ENCODE measurements around the gene C1orf167.

C1orf167 gene

GRCh38 chr1:11790880-11791715 lies 29.1 kb downstream of the C1orf167 start:
- no peaks in the 10 kb centered on the region for H3K9me3 ChIP-seq (ENCODE audit: control insufficient read depth, insufficient read depth, low read length)
- peaks cover 29% of the 10 kb centered on the region for H3K36me3 ChIP-seq (ENCODE audit: control insufficient read depth, insufficient read depth, low read length)
- H3K4me1 ChIP-seq (ENCODE audit: control insufficient read depth, insufficient read depth, low read length): peaks cover 14% of the 10 kb centered on the region
- no peak overlapping the region for H3K4me3 ChIP-seq (ENCODE audit: low read depth, low read length)
- no peaks in the 10 kb centered on the region for H3K27me3 ChIP-seq (ENCODE audit: control insufficient read depth, insufficient read depth, low read length)
- H3K9ac ChIP-seq (ENCODE audit: low read depth, low read length): no peak overlapping the region

DNA sequence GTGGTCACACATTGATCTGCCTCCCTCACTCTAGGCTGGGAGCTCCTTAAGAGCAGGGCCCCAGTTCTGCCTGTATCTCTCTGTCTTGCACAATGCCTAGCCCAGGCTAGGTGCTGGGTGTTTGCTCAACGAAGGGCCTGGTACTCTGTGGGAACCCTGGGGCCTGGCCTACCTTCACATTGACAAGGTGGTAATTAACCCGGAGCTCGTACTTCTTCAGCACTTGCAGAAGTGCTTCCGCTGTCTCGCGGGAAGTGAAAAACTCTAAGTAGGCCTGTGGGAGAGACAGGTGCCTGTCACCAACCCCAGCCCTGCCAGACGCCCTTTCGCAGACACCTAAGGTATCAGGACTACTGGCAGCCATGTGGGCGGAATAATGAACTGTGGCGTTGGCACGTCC lies 30.1 kb downstream of the C1orf167 start:
- H3K4me1 ChIP-seq (ENCODE audit: control insufficient read depth, insufficient read depth, low read length): peaks cover 9% of the 10 kb centered on the region
- H3K36me3 ChIP-seq (ENCODE audit: control insufficient read depth, insufficient read depth, low read length): peaks cover 31% of the 10 kb centered on the region
- H3K9ac ChIP-seq (ENCODE audit: low read depth, low read length): no peak overlapping the region

DNA sequence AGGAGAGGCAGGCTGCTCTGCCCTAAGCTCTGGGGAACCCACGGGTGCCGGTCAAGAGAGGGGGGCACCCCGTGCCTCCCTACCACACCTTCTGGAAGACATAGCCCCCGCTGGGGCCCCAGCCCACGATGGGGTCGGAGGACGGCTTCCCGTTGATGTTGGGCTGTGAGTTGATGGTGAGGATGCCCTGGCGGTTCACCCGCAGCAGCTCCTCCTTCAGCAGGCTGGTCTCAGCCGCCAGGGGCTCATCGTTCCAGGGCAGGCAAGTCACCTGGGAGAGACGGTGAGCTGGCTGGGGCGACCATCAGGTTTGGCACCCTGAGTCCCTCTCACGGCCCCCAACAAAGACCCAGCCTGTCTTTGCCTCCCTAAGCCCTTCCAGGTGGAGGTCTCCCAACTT lies 31.8 kb downstream of the C1orf167 start:
- Histone ChIP-seq H3K4me1 (ENCODE audit: control insufficient read depth, insufficient read depth, low read length) (no peaks in the 10 kb centered on the region), H3K36me3 (ENCODE audit: control insufficient read depth, insufficient read depth, low read length) (peaks cover 35% of the 10 kb centered on the region), H3K4me3 (ENCODE audit: low read depth, low read length) (no peak overlapping the region), H3K27me3 (ENCODE audit: control insufficient read depth, insufficient read depth, low read length) (no peaks in the 10 kb centered on the region), H3K9ac (ENCODE audit: low read depth, low read length) (no peak overlapping the region), H3K9me3 (ENCODE audit: control insufficient read depth, insufficient read depth, low read length) (no peaks in the 10 kb centered on the region)

More for the DNA sequence above, 30.1 kb downstream of the C1orf167 start:
- Histone ChIP-seq H3K9me3 (ENCODE audit: control insufficient read depth, insufficient read depth, low read length) (no peaks in the 10 kb centered on the region), H3K27me3 (ENCODE audit: control insufficient read depth, insufficient read depth, low read length) (no peaks in the 10 kb centered on the region), H3K4me3 (ENCODE audit: low read depth, low read length) (no peak overlapping the region)

GRCh38 chr1:11794446-11795237 lies 32.6 kb downstream of the C1orf167 start:
- no peak overlapping the region for H3K9ac ChIP-seq (ENCODE audit: low read depth, low read length)
- H3K4me1 ChIP-seq (ENCODE audit: control insufficient read depth, insufficient read depth, low read length): no peaks in the 10 kb centered on the region
- H3K9me3 ChIP-seq (ENCODE audit: control insufficient read depth, insufficient read depth, low read length): no peaks in the 10 kb centered on the region
- H3K4me3 ChIP-seq (ENCODE audit: low read depth, low read length): no peak overlapping the region
- H3K36me3 ChIP-seq (ENCODE audit: control insufficient read depth, insufficient read depth, low read length): peaks cover 35% of the 10 kb centered on the region
- H3K27me3 ChIP-seq (ENCODE audit: control insufficient read depth, insufficient read depth, low read length): no peaks in the 10 kb centered on the region

GRCh38 chr1:11795238-11795890 lies 33.4 kb downstream of the C1orf167 start:
- Histone ChIP-seq H3K4me3 (ENCODE audit: low read depth, low read length) (no peak overlapping the region), H3K27me3 (ENCODE audit: control insufficient read depth, insufficient read depth, low read length) (no peaks in the 10 kb centered on the region), H3K9me3 (ENCODE audit: control insufficient read depth, insufficient read depth, low read length) (no peaks in the 10 kb centered on the region), H3K9ac (ENCODE audit: low read depth, low read length) (no peak overlapping the region), H3K36me3 (ENCODE audit: control insufficient read depth, insufficient read depth, low read length) (peaks cover 33% of the 10 kb centered on the region), H3K4me1 (ENCODE audit: control insufficient read depth, insufficient read depth, low read length) (no peaks in the 10 kb centered on the region)

DNA sequence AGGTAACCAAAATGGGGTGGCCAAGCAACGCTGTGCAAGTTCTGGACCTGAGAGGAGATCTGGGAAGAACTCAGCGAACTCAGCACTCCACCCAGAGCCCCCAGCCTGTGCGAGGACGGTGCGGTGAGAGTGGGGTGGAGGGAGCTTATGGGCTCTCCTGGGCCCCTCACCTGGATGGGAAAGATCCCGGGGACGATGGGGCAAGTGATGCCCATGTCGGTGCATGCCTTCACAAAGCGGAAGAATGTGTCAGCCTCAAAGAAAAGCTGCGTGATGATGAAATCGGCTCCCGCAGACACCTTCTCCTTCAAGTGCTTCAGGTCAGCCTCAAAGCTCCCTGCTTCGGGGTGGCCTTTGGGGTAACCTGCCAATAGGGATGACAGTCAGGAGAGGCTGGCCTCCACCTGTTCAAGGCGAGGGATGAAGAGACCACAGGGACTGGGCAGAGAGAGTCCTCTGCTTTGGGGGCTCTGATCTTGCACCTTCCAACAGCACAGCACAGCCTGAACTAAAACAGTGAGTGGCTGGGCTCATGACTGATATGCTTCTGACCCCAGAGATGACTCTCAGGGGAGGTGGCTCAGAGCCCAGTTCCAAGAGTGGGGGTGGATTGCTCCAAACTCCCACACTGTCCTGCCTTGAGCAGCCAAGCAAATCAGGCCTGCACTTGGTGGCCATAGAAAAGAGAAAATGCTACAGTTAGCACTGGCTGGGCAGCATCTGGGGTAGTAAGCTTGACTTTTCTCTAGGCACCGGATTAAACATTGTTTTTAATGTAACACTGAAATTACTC lies 34.2 kb downstream of the C1orf167 start:
- Histone ChIP-seq H3K9me3 (ENCODE audit: control insufficient read depth, insufficient read depth, low read length) (no peaks in the 10 kb centered on the region), H3K4me1 (ENCODE audit: control insufficient read depth, insufficient read depth, low read length) (no peaks in the 10 kb centered on the region), H3K4me3 (ENCODE audit: low read depth, low read length) (no peak overlapping the region), H3K9ac (ENCODE audit: low read depth, low read length) (no peak overlapping the region), H3K27me3 (ENCODE audit: control insufficient read depth, insufficient read depth, low read length) (no peaks in the 10 kb centered on the region), H3K36me3 (ENCODE audit: control insufficient read depth, insufficient read depth, low read length) (peaks cover 40% of the 10 kb centered on the region)

- Histone ChIP-seq H3K4me3 (ENCODE audit: low read depth, low read length) (no peak overlapping the region), H3K9me3 (ENCODE audit: control insufficient read depth, insufficient read depth, low read length) (no peaks in the 10 kb centered on the region), H3K27me3 (ENCODE audit: control insufficient read depth, insufficient read depth, low read length) (no peaks in the 10 kb centered on the region), H3K9ac (ENCODE audit: low read depth, low read length) (no peak overlapping the region), H3K4me1 (ENCODE audit: control insufficient read depth, insufficient read depth, low read length) (peaks cover 6% of the 10 kb centered on the region), H3K36me3 (ENCODE audit: control insufficient read depth, insufficient read depth, low read length) (peaks cover 40% of the 10 kb centered on the region)
Measured at GRCh38 chr1:11797525-11798216, 35.7 kb downstream of the C1orf167 start.

DNA sequence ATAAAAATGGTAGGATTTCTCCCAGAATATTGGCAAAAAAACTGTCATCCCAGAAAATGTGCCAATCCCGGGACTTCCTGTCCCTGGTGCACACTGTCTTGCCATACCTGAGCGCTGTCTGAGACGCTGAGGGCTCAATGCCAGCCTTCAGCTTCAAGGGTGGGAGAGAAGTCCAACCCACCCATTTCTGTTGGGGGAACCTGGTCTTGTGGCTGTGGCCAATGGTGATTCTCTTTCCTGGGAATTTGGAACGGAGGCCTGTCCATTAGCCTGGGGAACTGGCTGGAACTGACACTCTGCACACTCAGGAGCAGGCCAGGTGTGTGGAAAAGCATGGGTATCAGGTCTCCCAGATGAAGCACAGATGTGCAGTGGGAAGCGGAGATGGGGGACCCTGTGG lies 37.1 kb downstream of the C1orf167 start:
- no peak overlapping the region for H3K4me3 ChIP-seq (ENCODE audit: low read depth, low read length)
- peaks cover 35% of the 10 kb centered on the region for H3K36me3 ChIP-seq (ENCODE audit: control insufficient read depth, insufficient read depth, low read length)
- H3K9me3 ChIP-seq (ENCODE audit: control insufficient read depth, insufficient read depth, low read length): no peaks in the 10 kb centered on the region
- H3K27me3 ChIP-seq (ENCODE audit: control insufficient read depth, insufficient read depth, low read length): no peaks in the 10 kb centered on the region
- H3K4me1 ChIP-seq (ENCODE audit: control insufficient read depth, insufficient read depth, low read length): peaks cover 6% of the 10 kb centered on the region
- H3K9ac ChIP-seq (ENCODE audit: low read depth, low read length): no peak overlapping the region

GRCh38 chr1:11799896-11800295 lies 37.9 kb downstream of the C1orf167 start:
- Histone ChIP-seq H3K4me3 (ENCODE audit: low read depth, low read length) (no peak overlapping the region), H3K9me3 (ENCODE audit: control insufficient read depth, insufficient read depth, low read length) (no peaks in the 10 kb centered on the region), H3K9ac (ENCODE audit: low read depth, low read length) (no peak overlapping the region), H3K36me3 (ENCODE audit: control insufficient read depth, insufficient read depth, low read length) (peaks cover 31% of the 10 kb centered on the region), H3K4me1 (ENCODE audit: control insufficient read depth, insufficient read depth, low read length) (peaks cover 10% of the 10 kb centered on the region), H3K27me3 (ENCODE audit: control insufficient read depth, insufficient read depth, low read length) (no peaks in the 10 kb centered on the region)

- no peaks in the 10 kb centered on the region for H3K27me3 ChIP-seq (ENCODE audit: control insufficient read depth, insufficient read depth, low read length)
- no peak overlapping the region for H3K4me3 ChIP-seq (ENCODE audit: low read depth, low read length)
- H3K4me1 ChIP-seq (ENCODE audit: control insufficient read depth, insufficient read depth, low read length): peaks cover 10% of the 10 kb centered on the region
- peaks cover 26% of the 10 kb centered on the region for H3K36me3 ChIP-seq (ENCODE audit: control insufficient read depth, insufficient read depth, low read length)
- no peaks in the 10 kb centered on the region for H3K9me3 ChIP-seq (ENCODE audit: control insufficient read depth, insufficient read depth, low read length)
- no peak overlapping the region for H3K9ac ChIP-seq (ENCODE audit: low read depth, low read length)
Measured at GRCh38 chr1:11800391-11800755, 38.4 kb downstream of the C1orf167 start.

Data from iPS-15b (cell line).